Memory B cell (primary cell): ENCODE measurements around the gene MRPL47.

ENCODE experiments used
- ATAC-seq: fragments of 150-1000 bp; cut with Tn5 transposase; 2 replicates; pipeline ENCODE4 v1.10.0; 2021; ENCODE audit warnings: low read depth, mild to moderate bottlenecking, moderate library complexity
- DNase-seq, 2 donors: peaks; one replicate each; pipeline ENCODE4 v3.0.0; 2022; ENCODE audit warnings: low spot score in 2 of 2
- H3K27ac Mint-ChIP-seq: one replicate; pipeline ENCODE4 v1.8.0; 2022; ENCODE audit warnings: mild to moderate bottlenecking, moderate library complexity, mixed read lengths
- H3K27me3 Mint-ChIP-seq: one replicate; pipeline ENCODE4 v1.8.0; 2022; ENCODE audit warnings: mixed read lengths
- H3K36me3 Mint-ChIP-seq: one replicate; pipeline ENCODE4 v1.8.0; 2022; ENCODE audit warnings: mild to moderate bottlenecking, mixed read lengths
- H3K4me1 Mint-ChIP-seq: one replicate; pipeline ENCODE4 v1.8.0; 2022; ENCODE audit warnings: mixed read lengths
- H3K4me3 Mint-ChIP-seq: one replicate; pipeline ENCODE4 v1.8.0; 2022; ENCODE audit warnings: mild to moderate bottlenecking, moderate library complexity, mixed read lengths
- H3K9me3 Mint-ChIP-seq: one replicate; pipeline ENCODE4 v1.8.0; 2022; ENCODE audit warnings: mixed read lengths

Gene MRPL47

GRCh38 chr3:179613807-179614206, 9.4 kb upstream of the MRPL47 start:
- Mint-ChIP-seq H3K4me3 (no peak overlapping the region), H3K27me3 (no peaks in the 10 kb centered on the region), H3K4me1 (peaks cover 19% of the 10 kb centered on the region), H3K9me3 (no peaks in the 10 kb centered on the region), H3K27ac (no peak overlapping the region), H3K36me3 (peaks cover 9% of the 10 kb centered on the region)
- DNase-seq (no peak), ATAC-seq (no peak)

GRCh38 chr3:179610066-179610465, 5.6 kb upstream of the MRPL47 start:
- Mint-ChIP-seq H3K4me3 (no peak overlapping the region), H3K4me1 (peaks cover 38% of the 10 kb centered on the region), H3K9me3 (no peaks in the 10 kb centered on the region), H3K36me3 (peaks cover 11% of the 10 kb centered on the region), H3K27me3 (no peaks in the 10 kb centered on the region), H3K27ac (no peak overlapping the region)
- DNase-seq (no peak), ATAC-seq (no peak)

DNA sequence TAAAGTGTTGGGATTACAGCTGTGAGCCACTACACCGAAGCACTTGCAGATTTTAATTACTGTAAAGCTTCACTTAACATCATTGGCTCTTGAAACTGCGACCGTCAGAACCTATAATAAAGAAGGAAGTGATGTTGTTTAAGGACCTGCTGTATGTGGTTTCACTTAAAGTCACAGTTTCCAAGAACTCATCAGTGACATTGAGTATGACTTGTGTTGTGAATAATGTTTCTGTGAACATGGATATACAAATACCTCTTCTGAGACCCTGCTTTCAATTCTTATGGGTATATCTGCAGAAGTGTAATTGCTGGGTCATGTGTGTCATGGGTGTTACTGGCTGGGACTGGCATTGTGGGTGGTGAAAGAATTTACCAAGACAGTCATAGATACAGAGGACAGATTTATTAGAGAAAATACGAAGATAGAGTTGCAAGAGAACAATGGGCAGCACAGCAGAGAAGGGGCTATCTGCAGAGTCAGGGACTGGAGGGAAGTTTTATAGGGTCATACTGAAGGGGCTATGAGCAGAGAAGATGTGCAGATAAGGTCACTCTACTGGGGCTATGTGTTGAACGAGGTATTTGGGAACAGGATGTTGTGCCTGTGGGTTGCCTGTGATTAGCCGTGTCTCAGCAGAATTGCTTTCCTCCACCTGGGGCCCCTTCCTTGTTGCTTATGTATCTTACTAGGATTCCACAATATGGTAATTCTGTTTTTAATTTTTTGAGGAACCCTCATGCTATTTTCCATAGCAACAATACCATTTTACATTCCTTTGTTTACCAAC, 4.7 kb upstream of the MRPL47 start:
- Mint-ChIP-seq H3K36me3 (peaks cover 11% of the 10 kb centered on the region), H3K4me3 (peak overlapping the region; percentile 37), H3K4me1 (peaks cover 41% of the 10 kb centered on the region), H3K9me3 (no peaks in the 10 kb centered on the region), H3K27me3 (no peaks in the 10 kb centered on the region), H3K27ac (peak overlapping the region; percentile 90)
- peak; percentile 40 for ATAC-seq
- DNase-seq = peak in 1 of 2 donors; percentile 25

DNA sequence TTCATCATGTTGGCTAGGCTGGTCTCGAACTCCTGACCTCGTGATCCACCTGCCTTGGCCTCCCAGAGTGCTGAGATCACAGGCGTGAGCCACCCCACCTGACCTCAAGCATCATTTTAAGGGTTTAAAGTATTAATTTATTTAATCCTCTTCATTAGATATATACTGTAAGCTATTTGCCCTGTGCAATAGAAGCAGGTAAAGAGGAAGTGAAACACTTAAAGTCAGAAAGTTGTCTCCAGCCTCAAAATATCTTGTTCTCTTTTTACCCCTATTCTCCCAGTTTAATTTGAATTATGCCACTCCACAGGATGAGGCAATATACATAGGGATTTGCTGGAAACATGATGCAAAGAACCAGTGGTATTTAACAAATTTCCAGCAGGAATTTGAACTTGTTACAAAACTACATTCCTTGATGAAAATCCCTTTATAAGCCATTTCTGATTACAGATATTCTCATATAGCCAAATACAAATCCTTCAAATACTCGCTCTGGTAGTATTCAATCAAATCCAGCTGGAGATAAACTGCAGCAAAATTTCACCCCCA, 2.2 kb upstream of the MRPL47 start:
- ATAC-seq (peak; percentile 22), DNase-seq (peak in 1 of 2 donors; percentile 9)
- no peaks in the 10 kb centered on the region for H3K9me3 Mint-ChIP-seq
- H3K27ac Mint-ChIP-seq = peak overlapping the region; percentile 69
- H3K27me3 Mint-ChIP-seq = no peaks in the 10 kb centered on the region
- peaks cover 11% of the 10 kb centered on the region for H3K36me3 Mint-ChIP-seq
- H3K4me1 Mint-ChIP-seq = peaks cover 38% of the 10 kb centered on the region
- peak overlapping the region; percentile 44 for H3K4me3 Mint-ChIP-seq

GRCh38 chr3:179603831-179604230, 607 bp downstream of the MRPL47 start:
- peak overlapping the region; percentile 99 for H3K27ac Mint-ChIP-seq
- peaks cover 16% of the 10 kb centered on the region for H3K36me3 Mint-ChIP-seq
- DNase-seq = no peak
- H3K4me1 Mint-ChIP-seq = peaks cover 24% of the 10 kb centered on the region
- no peaks in the 10 kb centered on the region for H3K27me3 Mint-ChIP-seq
- H3K4me3 Mint-ChIP-seq = peak overlapping the region; percentile 100
- no peak for ATAC-seq
- no peaks in the 10 kb centered on the region for H3K9me3 Mint-ChIP-seq

DNA sequence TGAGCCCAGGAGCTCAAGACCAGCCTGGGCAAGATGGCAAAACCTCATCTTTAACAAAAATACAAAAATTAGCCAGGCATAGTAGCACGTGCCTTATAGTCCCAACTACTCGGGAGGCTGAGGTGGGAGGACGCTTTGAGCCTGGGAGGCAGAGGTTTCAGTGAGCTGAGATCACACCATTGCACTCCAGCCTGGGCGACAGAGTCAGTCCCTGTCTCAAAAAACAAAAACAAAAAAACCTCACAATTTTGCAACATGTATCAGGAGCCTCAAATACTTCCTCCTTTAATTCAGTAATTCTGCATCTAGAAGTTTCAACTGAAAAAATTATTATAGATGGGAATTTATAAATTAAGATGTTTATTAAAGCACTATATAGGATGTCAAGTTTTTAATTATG, 1.1 kb downstream of the MRPL47 start:
- peak overlapping the region; percentile 21 for H3K4me3 Mint-ChIP-seq
- H3K36me3 Mint-ChIP-seq = peaks cover 16% of the 10 kb centered on the region
- peaks cover 23% of the 10 kb centered on the region for H3K4me1 Mint-ChIP-seq
- peak overlapping the region; percentile 99 for H3K27ac Mint-ChIP-seq
- DNase-seq (no peak), ATAC-seq (no peak)
- no peaks in the 10 kb centered on the region for H3K27me3 Mint-ChIP-seq
- no peaks in the 10 kb centered on the region for H3K9me3 Mint-ChIP-seq

DNA sequence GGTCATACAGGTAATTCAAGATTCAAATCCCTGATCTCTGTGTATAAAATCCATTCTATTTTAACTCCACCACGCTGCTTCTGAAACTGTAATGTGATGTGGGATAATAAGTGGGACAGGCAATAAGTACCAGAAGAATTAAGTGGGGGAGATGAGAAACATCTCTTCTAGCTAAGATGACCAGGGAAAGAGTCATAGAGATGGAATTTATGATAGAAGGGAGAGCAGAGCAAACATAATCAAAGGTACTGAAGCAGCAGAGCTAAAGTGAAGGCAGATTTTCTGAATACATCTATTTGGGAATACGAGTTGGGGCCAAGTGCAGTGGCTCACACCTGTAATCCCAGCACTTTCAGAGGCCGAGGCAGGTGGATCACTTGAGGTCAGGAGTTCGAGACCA, 4.9 kb downstream of the MRPL47 start:
- Mint-ChIP-seq H3K27ac (no peak overlapping the region), H3K9me3 (no peaks in the 10 kb centered on the region), H3K36me3 (peaks cover 14% of the 10 kb centered on the region), H3K27me3 (no peaks in the 10 kb centered on the region), H3K4me1 (peaks cover 2% of the 10 kb centered on the region), H3K4me3 (no peak overlapping the region)
- ATAC-seq (no peak), DNase-seq (no peak)

GRCh38 chr3:179591313-179591712, 13.1 kb downstream of the MRPL47 start:
- Mint-ChIP-seq H3K9me3 (no peaks in the 10 kb centered on the region), H3K27ac (no peak overlapping the region)

DNA sequence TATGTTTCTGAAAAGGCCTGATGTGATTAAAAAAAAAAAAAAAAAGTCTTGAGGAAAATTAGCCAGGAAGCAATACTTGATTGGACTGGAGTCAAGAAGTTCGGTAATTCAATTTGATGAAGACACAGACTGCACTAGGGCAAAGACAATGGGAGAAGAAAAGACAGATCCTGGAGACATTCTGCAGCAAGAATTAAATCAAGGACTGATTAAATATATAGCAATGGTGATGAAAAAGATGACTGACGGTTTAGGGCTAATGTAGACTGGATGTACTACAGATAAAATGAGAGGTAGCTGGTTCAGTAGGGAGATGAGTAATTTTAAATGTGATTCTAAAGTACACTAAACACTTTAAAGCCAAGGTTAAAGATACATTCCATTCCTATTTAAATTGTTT, 13.8 kb downstream of the MRPL47 start:
- Mint-ChIP-seq H3K27ac (no peak overlapping the region), H3K36me3 (peaks cover 14% of the 10 kb centered on the region), H3K4me3 (no peak overlapping the region), H3K9me3 (no peaks in the 10 kb centered on the region), H3K27me3 (no peaks in the 10 kb centered on the region), H3K4me1 (no peaks in the 10 kb centered on the region)
- DNase-seq = no peak
- ATAC-seq = no peak

More at GRCh38 chr3:179591313-179591712, 13.1 kb downstream of the MRPL47 start:
- no peak for ATAC-seq
- Mint-ChIP-seq H3K27me3 (no peaks in the 10 kb centered on the region), H3K4me1 (no peaks in the 10 kb centered on the region), H3K4me3 (no peak overlapping the region), H3K36me3 (peaks cover 12% of the 10 kb centered on the region)
- DNase-seq = no peak

DNA sequence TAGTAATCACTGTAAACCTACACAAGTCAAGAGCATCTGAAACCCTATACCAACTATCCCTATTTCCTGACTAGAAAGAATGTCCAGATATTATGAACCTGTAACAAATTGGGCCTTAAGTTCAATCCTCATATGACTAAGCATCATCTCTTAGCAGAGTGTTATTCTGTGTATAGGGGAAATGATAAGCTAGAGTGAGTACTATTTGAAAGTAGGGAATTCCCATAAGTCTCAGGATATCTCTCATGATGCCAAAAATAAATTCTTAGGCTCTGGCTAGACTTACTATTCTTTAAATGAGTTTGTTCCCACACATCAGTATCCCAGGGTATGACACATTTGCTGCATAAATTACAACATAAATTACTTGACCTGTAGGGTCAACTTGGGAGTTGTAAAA, 15.3 kb downstream of the MRPL47 start:
- Mint-ChIP-seq H3K9me3 (no peaks in the 10 kb centered on the region), H3K27ac (no peak overlapping the region), H3K4me3 (no peak overlapping the region), H3K4me1 (no peaks in the 10 kb centered on the region), H3K36me3 (peaks cover 16% of the 10 kb centered on the region), H3K27me3 (no peaks in the 10 kb centered on the region)
- ATAC-seq (no peak), DNase-seq (no peak)

- H3K36me3 Mint-ChIP-seq = peaks cover 24% of the 10 kb centered on the region
- H3K4me1 Mint-ChIP-seq = no peaks in the 10 kb centered on the region
- peak overlapping the region; percentile 49 for H3K27ac Mint-ChIP-seq
- no peak overlapping the region for H3K4me3 Mint-ChIP-seq
- ATAC-seq (no peak), DNase-seq (no peak)
- no peaks in the 10 kb centered on the region for H3K9me3 Mint-ChIP-seq
- no peaks in the 10 kb centered on the region for H3K27me3 Mint-ChIP-seq
Measured at GRCh38 chr3:179580992-179581391, 23.4 kb downstream of the MRPL47 start.

- no peak for DNase-seq
- Mint-ChIP-seq H3K4me1 (peaks cover 23% of the 10 kb centered on the region), H3K9me3 (no peaks in the 10 kb centered on the region), H3K27ac (no peak overlapping the region), H3K4me3 (no peak overlapping the region), H3K36me3 (peaks cover 5% of the 10 kb centered on the region), H3K27me3 (no peaks in the 10 kb centered on the region)
- ATAC-seq = no peak
Measured at GRCh38 chr3:179565496-179565895, 38.9 kb downstream of the MRPL47 start.

DNA sequence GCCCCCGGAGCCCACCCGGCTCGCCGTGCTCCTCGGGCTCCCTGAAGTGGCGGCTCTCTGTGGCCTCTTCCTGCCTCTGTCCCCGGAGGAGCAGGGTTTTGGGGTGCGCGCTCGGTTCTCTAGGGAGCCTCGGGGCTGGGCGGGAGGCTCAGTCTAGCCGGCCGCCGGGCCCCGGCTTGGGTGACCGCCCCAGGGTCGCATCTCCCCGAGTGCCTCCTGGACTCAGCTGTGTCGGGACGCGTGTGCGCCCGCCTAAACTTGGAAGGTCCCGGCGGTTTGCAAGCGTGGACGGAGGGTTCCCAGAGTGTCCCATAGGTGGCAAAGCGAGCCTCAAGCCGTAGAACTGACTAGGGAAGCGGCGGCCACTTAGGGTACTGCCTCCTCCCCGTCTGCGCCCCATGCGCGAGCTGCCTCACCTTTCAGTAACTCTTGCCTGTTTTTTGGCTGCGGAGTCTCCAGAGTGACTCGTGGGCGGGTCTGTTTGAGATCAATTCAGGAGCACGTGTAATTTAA, 41.1 kb downstream of the MRPL47 start:
- Mint-ChIP-seq H3K27me3 (no peaks in the 10 kb centered on the region), H3K36me3 (no peaks in the 10 kb centered on the region)
- ATAC-seq = peak; percentile 63

DNA sequence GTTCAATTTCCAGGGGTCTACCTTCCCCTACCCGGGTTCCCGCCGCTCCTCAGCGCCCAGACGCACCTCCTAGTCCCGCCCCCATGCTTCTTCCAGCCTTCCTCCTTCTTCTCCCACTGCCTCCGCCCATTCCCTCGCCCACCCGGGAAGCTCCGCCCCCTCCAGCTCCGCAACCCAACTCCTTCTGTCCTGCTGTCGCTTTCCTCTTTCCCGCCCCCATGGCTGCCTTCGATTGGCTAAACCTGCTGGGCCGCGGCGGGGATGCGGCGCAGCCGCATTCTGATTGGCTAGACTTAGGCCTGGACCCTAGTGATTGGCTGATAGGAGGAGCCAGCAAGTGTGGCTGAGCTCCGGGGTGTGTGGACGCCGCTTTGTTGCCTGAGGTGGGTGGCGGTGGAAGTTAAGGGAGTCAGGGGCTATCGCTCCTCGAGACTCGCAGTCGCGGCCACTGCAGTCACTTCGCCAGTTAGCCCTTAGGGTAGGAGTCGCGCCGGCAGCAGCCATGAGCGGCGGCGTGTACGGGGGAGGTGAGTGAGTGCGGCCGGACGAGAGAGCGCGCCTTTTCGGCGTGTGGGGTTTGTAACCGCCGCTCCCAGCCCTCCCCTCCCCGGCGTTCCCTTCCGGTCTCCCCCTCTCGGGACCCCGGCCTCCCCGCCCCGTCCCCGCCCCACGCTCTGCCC, 41.7 kb downstream of the MRPL47 start, which contains the start of gene ACTL6A:
Gene ACTL6A, plus strand, starts transcription at position 336 of the 680 bp plus-strand sequence. Its CDS starts 167 bp downstream, at position 503.
- Mint-ChIP-seq H3K36me3 (no peaks in the 10 kb centered on the region), H3K4me3 (peak within 1 kb of the TSS; percentile 88), H3K4me1 (peaks cover 22% of the 10 kb centered on the region), H3K27me3 (no peaks in the 10 kb centered on the region), H3K9me3 (no peaks in the 10 kb centered on the region), H3K27ac (peak within 1 kb of the TSS; percentile 80)
- peak; percentile 85 to 94 for DNase-seq
- peak; percentile 89 for ATAC-seq

More for the DNA sequence above, 41.1 kb downstream of the MRPL47 start:
- DNase-seq = peak; percentile 54 to 65
- H3K4me1 Mint-ChIP-seq = peaks cover 22% of the 10 kb centered on the region
- peak overlapping the region; percentile 88 for H3K4me3 Mint-ChIP-seq
- H3K9me3 Mint-ChIP-seq = no peaks in the 10 kb centered on the region
- H3K27ac Mint-ChIP-seq = peak overlapping the region; percentile 80
